GM19035 (cell line): ENCODE results near the gene CHST14.
A peak's percentile ranks its signal among the peaks of the same experiment; 100 is the strongest.

Source experiments
- ATAC-seq: cut with Tn5 transposase; IDR thresholded peaks from one replicate; pipeline ENCODE4 v1.9.1; 2021; ENCODE audit not compliant: unreplicated experiment

CHST14 gene, protein sequence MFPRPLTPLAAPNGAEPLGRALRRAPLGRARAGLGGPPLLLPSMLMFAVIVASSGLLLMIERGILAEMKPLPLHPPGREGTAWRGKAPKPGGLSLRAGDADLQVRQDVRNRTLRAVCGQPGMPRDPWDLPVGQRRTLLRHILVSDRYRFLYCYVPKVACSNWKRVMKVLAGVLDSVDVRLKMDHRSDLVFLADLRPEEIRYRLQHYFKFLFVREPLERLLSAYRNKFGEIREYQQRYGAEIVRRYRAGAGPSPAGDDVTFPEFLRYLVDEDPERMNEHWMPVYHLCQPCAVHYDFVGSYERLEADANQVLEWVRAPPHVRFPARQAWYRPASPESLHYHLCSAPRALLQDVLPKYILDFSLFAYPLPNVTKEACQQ

DNA sequence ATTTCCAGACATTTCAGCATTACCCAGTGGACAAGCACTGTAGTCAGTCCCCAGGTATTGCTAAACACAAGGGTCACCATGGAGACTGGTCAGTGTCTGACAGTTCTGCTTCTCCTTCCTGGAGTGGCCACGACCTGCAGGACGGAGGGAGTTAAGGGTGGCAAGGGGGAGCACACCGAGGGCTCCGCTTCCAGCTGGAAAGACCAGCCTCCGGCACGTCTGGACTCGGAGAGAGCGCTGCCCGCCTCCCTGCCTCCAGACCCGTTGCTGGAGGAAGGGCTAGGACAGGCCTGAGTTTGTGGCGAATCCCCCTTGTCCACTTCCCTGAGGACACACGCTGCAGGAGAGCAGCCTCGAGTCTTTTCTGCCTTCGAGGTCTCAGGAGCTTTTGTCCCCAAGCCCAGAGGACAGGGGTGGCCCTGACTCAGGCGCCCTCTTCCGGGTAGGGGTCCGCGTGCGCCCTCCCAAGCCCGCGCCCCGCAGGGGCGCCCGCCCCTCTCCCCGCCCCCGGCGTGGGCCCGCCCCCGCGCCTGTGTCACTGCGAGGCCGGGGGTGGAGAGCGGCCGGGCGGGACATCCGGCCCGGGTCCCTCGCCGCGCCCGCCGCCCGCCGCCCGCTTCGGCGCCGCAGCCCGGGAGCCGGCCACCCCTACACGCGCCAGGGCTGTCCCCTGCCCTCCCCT is at the start of gene CHST14:
Gene CHST14 (plus strand): TSS at position 562 of the 682 bp plus-strand sequence. CDS start 230 bp downstream, outside the sequence.
- no peak for ATAC-seq

DNA sequence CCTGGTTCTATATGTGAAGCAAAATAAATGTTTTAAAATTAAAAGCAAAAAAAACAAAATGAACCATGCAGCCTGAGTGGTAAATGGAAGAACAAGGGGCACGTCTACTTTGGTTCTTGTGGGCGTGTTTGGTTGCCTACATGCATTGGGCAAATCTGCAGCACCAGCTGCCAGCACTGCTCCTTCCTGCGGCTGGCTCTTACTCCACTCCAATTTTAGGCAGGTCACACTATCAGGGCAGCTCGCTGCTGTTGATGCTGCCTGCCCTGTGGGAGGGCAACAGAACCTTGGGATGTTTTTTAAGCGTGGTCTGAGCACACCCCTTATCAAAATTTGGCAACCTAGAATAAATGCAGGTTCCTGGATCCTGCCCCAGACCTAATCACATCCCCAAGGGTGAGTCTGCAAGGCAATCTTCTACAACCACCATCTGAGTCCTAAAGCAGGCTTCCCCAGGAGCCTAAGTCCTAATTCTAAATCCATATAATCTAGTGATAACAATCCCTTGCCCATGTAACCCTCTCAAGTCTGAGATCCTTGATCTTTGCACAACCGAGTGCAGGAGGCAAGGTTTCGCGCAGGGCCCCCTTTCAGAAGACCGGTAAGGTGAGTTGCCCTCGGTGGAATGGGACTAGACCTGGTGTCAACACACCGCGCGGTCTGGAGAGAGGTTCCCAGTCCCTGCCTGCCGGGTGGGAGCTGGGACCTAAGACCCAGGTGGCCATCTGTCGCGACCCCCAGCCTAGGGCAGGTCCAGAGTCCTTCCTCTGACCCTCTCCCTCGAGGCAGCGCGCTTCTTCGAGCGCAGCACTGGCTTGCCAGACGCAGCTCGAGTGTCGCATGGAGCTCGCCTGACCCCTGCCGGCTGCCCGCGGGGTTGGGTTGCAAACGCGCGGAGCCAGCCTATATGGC is 49.3 kb upstream of the CHST14 start:
- peak; percentile 70 for ATAC-seq

DNA sequence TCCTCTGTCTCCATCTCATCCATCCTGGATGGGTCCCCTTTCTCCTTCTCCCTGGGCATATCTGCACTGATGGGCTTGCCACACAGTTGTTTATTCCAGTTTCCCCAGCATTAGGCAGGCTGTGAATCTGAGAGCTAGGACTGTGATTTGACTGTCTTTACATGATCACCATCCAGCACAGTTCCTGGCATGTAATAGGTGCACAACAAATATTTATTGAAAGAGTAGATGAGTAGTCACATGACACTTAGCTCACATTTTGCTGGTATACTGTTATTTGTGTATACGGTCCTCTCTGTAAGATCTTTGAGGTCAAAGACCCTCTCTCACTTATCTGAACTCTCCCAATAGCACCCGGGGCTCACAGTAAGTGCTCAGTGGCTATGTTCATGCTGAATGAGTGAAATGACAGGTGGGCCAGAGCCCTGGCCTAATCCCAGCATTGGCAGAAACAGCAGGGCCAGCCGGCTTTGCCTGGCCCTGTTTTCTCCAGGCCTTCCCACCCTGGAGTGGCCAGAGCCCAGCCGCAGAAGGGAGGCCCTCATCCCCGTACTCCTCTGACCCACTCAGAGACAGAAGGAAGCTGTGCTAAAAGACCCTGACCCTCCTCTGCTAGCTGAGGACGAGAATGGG is 46.2 kb upstream of the CHST14 start:
- ATAC-seq: no peak

DNA sequence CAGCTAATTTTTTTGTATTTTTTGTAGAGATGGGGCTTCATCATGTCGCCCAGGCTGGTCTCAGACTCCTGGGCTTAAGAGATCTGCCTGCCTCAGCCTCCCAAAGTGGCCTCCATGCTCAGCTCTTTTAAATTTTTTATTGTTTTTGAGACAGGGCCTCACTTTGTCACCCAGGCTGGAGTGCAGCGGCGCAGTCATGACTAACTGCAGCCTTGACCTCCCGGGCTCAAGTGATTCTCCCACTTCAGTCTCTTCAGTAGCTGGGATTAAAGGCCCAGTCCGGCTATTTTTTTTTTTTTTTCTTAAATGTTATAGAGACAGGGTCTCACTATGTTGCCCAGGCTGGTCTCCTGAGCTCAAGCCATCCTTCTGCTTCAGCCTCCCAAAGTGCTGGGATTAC is 45.1 kb upstream of the CHST14 start:
- ATAC-seq: no peak

DNA sequence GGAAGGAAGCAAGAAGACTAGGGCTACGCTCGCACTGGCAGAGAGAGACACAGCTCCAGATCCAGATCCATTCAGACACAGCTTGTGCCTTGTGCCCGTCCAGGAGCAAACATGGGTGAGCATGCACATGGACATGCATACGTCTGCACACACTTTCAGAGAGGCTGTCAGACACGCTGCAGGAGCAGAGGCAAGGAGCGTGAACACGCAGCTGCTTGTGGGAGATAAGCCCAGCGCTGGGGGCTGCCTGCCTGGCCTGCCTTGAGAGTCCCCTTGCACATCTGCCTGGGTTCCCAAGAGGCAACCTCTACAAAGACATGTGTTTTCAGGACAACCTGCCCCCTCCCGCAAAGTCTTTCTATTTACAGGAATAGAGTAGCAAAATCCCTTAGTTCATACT is 43.6 kb upstream of the CHST14 start:
- ATAC-seq: no peak

DNA sequence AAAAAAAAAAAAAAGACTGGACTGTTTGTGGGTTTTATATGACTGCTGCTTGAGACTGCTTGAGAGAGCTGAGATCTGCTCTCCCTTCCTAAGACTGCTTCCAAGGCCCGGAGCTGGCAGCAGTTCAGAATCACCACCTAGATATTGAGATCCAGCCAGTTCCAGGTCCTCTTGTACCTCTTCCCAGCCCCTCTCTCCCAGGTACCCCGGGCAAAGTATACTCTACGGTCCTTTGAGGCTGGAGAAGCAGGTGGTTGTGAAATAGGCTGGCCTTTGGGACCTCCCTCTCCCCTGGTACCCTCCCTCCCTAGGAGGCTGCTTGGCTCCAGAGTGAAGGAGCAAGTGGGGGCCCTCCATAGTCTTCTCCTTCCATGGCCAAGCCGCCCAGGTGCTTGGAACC is 42.6 kb upstream of the CHST14 start:
- no peak for ATAC-seq

DNA sequence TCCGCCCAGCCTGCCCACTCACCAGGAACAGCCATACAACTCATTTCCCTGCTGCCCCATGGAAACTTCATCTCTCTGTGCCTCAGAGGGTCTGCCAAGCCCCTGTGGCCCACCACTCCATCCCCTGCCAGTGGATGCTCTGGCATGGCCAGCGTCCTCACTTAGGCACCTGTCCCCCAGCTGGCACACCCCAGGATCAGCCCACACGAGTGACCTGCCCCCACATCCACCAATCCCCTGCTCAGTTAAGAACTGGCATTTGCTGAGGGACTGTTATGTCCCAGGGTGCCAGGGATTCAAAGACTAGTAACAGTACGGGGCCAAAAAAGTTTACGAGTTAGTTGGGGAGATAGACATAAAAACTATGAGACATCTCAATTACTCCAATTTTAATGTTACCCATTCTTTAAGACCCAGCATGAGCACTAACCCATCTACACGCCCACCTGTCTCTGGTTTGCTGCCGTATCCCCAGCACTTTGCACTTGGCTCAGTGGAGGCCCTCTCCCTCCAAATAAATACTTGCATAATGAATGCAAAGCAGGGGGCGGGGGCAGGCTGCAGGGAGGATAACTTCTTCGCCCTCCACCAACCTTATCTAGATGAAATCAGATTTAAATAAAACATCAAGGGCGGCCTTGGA is 41.6 kb upstream of the CHST14 start:
- ATAC-seq: no peak

DNA sequence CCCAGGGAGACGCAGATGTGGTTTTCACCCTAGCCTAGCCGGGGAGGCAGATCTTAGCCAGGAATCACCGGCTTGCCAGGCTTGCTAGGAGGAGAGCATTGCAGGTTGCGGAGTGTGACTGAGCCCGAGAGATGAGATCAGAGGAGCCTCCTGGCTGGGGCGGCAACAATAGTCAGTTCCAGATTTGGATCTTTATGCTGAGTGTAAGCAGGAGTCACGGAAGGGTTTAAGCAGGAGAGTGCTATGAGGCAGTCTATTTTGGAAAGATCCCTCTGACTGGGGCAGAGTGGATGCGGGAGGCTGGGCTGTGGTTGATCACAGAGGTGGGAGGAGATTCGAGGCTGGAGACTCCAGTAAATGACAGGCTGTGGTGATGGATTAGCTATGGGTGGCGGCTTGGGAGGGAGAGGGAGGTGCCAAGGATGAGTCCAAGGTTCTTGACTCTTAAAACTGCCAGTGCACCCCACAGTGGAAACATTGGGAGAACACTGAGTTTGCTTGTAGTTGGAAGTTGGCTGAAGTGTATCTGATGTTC is 40.4 kb upstream of the CHST14 start:
- ATAC-seq: no peak

DNA sequence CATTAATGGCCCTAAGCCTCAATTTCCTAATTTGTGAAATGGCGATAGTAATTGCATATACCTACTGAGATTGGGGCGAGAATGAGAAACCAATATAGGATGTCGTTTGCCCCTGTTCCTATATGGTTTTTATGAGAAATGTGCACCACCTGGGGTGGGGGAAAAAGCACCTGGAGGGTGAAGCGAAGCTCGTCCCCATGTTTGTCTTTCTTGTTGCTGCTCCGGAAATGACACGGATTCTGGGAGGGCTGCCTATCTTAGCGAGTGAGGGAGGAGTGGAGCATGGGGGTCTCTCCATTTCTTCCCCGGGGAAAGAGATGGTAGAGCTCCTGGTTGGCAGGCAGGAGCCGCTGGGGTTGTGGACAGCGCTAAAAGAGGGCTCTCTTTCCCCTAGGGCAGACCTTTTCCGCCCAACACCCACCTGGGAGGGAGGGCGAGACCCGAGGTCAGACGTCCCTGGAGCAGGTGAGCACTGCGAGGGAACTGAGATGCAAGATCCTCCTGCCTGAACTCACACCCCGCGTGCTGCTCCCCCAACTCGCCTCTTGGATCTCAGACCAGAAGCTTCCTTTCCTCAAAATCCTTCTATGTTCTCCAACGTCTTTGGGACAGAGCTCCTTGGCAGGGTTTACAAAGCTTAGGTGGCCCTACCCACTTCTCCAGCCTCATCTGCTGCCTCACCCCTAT is 35.6 kb upstream of the CHST14 start:
- no peak for ATAC-seq

DNA sequence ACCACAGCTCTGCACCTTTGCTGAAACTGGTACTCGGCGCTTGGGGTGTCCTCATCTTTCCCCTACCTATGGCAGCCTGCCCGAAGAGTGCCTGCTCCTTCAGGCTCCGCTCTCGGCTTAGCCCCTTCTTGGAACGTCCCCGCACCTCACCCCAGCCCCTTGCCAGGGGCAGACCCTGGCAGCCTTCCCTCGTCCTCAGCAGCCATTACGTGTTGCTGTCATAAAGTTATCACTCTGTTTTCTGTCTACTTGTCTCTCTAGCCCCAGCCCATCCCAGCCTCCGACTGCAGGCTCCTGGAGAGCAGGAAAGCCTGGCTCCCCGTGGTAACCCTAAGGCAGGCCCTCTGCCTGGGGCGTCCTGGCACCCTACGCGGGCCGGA is 35.1 kb upstream of the CHST14 start:
- no peak for ATAC-seq

DNA sequence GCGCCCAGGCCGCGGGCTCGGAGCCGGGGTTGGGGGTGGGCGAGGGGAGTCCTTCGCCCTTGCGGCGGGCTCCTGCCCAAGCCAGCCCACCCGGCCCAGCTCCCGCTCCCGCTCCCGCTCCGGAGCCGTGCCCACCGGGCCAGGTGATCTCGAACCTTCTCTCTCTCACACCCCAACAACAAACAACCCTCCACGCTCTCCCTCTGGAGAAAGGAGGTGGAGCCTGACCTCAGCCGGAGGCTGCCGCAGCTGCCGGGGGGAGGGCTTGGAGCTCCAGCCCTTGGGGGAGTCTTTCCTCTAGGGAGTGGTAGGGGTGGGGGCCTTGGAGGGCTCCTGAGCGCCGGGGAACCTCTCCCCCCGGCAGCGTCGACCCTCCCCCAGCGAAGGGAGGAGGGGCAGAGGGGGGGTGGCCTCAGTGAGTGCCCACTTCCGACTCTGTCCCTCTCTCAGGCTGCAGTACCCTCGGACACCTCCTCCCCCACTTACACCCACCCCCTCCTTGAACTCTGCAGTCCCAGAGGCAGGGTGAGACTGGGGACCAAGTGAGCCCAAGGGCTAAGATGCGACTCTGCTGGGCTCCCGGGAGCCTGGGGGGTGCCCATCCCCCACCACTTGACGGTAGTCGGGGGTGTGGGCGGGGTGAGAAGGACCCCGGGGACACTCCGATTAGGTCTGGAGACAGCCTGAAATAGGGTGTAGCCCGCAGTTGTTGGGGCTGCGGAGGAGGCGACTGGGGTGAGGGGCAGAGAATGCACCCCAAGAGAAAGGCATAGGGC is 34.5 kb upstream of the CHST14 start:
- no peak for ATAC-seq

DNA sequence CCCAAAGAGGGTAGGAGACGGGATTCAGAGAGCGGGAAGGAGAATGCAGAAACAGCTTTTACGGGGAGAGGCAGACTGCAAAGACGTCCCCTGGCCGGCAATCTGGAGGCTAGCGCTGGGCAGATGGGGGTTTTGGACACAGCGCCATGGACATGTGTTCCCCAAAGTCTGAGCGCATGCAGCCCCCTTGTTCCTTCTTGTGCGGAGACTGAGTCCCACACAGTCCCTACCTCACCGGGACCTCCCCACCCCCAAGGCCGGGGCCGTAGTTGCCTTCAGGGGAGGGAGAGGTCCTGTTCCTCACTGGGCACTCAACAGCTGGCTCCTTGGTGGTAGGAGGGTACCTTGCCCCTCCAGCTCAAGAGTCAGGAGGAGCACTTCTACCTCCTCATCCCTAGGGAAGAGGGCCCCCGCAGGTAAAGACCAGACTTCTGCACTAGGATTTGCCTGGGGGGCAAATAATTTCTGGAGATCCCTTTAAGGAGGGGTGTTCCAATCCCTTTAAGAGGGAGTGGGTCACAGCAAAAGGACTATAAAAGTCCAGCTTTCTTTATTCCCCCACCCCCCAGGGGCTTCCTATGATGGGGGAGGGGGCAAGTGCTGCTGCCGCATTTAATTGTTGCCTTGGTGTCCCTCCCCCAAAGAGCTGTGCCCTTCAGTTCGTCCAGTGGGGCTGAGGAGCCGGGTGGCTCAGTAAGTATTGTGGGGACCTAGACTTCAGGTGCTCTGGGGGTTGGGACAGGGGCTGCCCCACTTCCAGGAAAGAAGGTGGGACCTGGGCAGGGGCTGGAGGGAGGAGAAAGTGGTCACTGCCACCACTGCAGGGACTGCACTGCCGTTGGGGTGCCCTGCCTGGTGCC is 33.7 kb upstream of the CHST14 start:
- ATAC-seq: no peak

DNA sequence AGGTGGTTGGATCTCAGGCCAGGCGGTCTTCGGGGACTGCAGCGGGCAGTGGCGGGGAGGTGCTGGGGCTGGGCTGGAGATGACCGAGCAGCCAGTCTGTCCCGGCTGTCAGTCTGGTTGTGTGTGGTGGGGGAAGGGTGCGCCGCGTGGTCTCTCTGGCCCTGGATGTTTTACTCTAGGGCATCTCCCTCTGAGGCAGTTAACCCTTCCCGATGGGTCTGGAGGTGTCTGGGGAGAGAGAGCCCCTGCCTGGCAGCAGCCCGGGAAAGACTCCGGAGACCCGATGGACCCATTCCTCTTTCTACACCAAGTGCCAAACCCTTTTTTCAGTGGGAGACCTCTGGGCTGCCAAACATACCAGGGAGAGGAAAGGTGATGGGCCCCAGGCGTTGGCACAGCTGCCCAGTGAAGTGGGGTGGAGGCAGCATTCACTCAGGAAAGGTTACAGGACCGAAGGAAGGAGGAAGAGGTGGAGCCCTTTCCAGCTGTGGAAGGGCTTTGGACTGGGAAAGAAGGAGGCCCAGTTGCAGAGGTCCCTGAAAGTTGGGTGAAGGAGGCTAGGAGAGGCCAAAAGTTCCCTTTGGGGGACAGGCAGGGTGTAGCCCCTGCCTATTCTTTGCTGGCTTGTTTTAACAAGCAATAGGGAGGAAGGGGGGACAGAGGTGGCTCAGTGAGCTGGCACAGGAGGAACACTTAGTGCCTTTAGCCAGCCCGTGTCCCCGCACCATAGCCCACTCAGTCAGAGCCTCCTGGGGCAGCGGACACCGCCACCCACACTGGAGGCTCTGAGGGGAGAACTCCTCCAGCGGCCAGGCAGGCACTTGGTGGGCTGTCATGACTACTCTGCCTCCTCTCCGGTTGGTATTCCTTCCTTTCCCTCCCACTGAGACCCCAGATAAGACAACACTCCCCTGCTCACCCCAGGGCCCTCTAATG is 32.8 kb upstream of the CHST14 start:
- no peak for ATAC-seq

DNA sequence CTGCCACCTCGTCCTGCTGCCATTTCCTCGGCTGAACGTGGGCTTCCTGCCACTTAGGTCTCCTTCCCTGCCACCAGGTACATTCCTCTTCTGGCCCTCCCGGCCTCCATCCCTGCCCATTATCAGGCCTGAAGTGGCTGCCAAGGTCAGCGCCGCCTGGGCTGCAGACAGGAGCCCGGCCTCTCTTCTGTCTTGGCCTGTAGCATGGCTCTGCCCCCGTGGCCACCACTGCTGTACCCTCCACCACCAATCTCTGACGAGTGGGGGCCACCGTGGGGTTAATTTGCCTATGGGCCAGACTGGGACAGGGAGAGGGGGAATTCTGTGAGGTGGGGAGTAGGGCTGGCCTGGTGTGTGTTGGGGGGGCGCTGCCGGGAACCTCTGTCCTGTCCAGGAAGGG is 32.1 kb upstream of the CHST14 start:
- ATAC-seq: no peak

DNA sequence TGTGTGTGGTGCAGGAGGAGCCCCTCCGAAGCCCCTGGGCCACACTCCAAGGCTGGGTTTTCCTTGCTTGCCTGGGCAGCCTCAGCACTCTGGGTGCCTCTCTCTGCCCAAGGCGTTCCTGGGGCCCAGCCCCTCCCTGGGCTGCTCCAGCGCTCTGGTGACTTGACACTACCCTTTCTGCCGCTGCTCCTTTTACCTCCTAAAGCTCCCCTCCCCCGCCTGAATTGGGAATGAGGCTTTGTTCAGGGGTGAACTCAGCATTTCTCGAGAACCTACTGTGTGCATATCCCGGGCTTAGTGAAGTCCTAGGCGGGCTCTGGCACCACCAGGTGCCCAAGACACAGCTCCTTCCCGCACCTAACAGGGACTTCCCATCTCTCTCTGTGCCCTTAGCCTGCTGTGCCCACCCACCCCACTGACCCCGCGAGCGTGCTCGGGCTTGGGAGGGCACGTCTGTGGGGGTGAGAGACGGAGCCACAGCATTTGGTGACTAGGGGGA is 31.3 kb upstream of the CHST14 start:
- ATAC-seq: no peak

DNA sequence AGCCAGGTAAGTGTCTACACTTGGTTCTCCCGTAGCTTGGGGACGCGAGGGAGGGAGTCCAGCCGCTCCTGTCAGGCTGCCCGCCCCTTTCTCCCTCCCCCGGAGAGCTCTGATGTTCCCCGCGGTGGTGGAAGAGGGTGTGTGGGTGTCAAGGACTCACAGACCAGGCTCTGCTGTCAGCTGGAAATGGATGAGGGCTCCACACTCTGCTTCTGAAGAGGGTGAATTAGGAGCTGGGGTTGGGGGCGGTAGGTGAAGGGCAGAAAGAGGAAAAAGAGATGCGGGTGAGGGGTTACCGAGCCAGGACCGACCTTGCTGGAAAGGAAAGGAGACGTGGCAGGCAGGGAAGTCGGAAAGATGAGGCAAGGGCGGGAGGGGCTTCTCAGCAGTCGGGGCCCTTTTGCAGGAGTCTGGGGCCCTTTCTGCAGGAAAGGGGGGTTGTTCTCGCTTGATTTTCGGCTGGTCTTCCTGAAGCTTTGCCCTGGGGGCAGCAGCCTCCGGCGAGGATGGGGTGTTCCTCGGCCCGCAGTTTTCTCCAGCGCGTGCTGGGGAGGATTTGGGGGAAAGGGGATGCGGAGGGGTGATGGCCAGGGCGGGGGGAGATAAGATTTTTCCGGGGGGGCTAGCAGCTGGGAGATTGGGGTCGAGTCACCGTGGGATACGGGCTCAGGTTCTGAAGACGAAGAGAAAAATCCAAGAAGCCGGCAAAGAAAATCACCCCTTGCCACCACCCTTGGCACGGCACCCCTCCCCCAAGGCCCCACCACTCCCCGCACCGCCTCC is 30.6 kb upstream of the CHST14 start:
- ATAC-seq: no peak
